GM21367 (cell line): ENCODE results near the gene ANAPC15.

Experiments
- ATAC-seq: cut with Tn5 transposase; IDR thresholded peaks from one replicate; pipeline ENCODE4 v1.9.1; 2021; ENCODE audit not compliant: unreplicated experiment

ANAPC15 gene

GRCh38 chr11:72085621-72086351, 26.7 kb downstream of the ANAPC15 start:
- no peak for ATAC-seq

GRCh38 chr11:72084965-72085364, 27.5 kb downstream of the ANAPC15 start:
- ATAC-seq = no peak

DNA sequence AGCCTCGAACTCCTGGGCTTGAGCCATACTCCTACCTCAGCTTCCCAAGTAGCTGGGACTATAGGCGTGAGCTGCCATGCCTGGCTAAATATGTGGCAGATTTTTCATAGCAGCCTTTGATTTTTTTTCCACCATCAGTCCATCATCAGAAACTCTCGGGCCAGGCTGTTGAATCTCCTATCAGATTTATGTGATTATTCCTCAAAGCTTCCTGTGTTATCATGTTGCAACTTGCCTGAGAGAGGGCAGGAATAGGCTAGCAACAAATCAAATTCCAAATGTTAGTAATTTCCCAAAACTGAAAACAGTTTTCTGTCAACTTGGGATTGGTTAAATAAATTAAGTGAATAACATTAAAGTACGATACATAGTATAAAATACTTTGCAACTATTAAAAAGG, 28.4 kb downstream of the ANAPC15 start:
- ATAC-seq = no peak

DNA sequence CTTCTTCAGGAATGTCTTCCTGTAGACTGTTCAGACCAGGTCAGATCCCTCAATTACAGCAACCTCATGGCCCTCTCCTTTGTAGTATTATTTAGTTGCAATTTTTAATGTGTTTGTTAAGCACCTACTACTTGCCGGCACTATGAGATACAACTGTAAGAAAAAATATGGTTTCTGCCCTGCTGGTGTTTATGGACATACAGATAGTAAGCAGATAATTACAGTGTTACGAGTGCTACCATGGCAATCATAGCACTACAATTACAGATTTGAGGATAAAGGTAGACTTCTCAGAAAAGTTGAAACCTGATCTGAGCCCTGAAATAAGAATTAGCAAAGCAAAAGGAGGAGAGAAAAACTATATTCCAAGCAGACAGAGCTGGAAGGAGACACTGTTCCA, 29.1 kb downstream of the ANAPC15 start:
- ATAC-seq = no peak

GRCh38 chr11:72081821-72082453, 30.6 kb downstream of the ANAPC15 start:
- ATAC-seq = no peak

GRCh38 chr11:72081184-72081644, 31.3 kb downstream of the ANAPC15 start:
- no peak for ATAC-seq

GRCh38 chr11:72080326-72081183, 31.9 kb downstream of the ANAPC15 start, which contains the start of the genes LRRC51 and NUMA1:
Gene LRRC51, plus strand, starts transcription at chr11:72080850. Its CDS starts 8,234 bp downstream, at chr11:72089084.
Gene NUMA1, minus strand, starts transcription at chr11:72080542. Its CDS starts 44,599 bp downstream, at chr11:72035943.
- peak; percentile 84 for ATAC-seq

DNA sequence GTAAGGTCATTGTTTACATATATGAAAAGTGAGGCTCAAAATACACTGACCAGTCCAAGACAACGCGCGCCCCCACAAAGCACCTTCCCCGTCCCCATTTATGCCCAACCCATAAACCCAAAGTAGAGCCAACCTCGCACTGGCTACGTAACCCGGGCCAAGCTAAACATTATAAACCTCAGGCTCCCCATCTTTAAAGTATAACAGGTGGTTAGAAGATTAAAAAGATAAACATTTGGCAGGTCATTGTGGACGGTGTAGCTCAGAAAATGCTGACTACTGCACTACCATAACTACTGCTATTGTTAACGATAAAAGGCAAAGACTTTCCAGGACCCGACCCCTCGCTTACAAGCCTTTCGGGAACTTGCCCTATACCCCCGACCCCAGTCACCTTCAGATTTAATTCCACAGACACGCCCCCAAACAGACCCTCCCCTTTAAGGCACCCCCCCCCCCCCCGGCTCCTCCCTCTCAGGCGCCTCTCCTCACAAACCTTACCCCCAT, 32.6 kb downstream of the ANAPC15 start:
- ATAC-seq = no peak

- ATAC-seq = no peak
Measured at GRCh38 chr11:72078477-72078876, 34.0 kb downstream of the ANAPC15 start.

GRCh38 chr11:72075756-72076155, 36.7 kb downstream of the ANAPC15 start:
- ATAC-seq = no peak

DNA sequence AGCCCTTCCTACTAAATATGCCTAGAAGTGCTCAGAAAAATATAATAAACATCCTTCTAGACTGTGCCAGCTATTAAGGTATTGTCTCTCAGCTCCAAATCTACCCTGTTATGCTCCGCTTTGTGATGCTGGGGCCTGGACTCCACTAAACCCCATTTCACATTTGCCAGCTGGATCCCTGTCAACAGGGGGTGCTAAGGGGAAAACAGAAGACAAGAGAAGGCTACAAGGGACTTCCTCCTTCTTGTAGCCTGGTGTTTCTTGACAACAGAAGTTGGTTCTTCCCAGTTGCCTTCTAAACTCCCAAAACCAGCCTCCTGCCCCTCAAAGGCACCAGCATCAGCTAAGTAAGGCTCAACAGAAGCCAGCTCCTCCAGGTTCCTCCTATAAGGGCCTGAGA, 37.4 kb downstream of the ANAPC15 start:
- ATAC-seq = no peak

- no peak for ATAC-seq
Measured at GRCh38 chr11:72072348-72072747, 40.1 kb downstream of the ANAPC15 start.

DNA sequence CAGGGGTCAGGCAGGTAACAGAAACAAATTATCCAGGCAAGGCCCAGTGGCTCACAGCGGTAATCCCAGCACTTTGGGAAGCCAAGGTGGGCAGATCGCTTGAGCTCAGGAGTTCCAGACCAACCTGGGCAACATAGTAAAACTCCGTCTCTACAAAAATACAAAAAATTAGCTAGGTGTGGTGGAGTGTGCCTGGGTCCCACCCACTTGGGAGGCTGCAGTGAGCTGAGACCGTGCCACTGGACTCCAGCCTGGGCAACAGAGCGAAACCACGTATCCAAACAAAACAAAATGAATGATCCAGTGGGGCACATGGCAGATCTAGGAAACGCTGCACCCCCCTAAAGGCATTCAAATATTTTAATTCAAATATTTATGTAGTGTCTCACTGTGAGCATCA, 42.0 kb downstream of the ANAPC15 start:
- ATAC-seq = no peak

DNA sequence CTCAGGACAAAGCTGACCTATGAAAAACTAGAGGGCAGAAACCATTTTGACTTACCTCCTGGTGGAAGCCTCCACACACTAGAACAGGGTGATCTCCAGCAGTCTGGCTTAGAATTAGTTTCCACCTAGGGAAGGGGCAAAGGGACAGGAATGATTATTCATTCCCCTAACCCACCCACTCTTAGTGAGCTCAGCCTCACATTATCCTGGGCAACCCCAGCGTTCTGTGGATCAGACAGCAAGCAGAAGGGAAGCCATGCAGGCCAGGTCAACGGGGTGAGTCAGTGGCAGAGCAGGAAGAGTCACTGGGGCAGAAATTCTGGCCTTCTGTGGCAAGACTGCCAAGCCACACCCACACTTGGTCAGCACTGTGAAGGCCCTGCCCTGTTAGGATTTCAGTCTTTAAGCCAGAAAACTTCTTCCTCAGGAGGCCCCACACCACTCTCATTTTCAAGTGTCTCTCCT, 42.7 kb downstream of the ANAPC15 start:
- peak; percentile 52 for ATAC-seq

DNA sequence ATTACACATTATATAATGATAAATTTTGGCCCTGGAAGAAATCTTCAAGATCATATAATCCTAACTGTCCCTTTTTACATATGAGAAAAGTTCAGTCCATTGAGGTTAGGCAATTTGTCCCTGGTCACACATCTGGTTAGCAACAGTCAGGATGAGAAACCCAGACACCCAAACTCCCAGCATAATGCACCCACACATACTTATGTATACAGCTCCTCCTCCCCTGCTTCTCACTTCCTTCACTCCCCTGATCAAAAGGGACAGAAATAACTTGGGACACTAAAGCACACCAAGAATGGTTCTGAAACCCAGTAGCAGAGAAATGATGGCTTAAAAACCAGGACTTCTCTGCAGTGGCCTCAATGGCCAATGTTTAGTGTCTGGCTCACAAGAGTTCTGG, 43.3 kb downstream of the ANAPC15 start:
- no peak for ATAC-seq

DNA sequence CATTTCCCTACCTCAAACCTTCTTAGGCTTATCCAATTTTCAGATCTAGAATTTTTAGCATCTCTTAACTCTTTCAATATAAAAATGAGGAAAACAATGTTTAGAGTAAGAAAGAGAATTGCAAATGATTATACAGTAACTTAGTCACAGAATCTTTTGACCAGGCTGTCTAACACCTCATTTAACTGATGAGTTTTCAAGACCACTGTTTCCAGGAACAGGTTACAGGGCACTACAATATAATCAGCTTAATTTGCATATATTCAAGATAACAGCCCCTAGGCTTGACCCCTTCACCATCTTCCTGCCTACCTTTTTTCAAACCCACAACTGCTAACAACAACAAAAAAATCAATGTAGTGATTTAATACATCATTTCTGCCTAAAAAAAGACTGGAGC, 44.8 kb downstream of the ANAPC15 start:
- no peak for ATAC-seq

DNA sequence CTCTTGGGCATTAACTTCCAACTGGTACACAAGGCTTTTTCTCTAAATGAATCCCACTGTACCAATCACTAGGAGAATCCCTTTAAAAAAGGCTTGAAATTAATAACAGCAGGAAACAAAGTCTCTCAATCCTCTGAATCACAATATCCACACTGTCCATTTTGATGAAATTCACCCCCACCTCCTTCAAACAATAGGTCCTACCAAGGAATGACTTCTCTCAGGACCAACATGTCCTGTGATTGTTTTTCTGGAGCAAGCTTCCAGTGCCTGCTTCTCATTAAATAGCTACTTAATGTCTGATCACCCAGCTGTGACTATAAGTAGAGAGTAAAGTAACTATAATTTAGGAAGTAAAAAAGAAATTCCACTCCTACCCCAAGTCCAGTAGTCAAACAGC, 45.2 kb downstream of the ANAPC15 start:
- ATAC-seq = no peak

GRCh38 chr11:72066855-72067254, 45.6 kb downstream of the ANAPC15 start:
- ATAC-seq = no peak

DNA sequence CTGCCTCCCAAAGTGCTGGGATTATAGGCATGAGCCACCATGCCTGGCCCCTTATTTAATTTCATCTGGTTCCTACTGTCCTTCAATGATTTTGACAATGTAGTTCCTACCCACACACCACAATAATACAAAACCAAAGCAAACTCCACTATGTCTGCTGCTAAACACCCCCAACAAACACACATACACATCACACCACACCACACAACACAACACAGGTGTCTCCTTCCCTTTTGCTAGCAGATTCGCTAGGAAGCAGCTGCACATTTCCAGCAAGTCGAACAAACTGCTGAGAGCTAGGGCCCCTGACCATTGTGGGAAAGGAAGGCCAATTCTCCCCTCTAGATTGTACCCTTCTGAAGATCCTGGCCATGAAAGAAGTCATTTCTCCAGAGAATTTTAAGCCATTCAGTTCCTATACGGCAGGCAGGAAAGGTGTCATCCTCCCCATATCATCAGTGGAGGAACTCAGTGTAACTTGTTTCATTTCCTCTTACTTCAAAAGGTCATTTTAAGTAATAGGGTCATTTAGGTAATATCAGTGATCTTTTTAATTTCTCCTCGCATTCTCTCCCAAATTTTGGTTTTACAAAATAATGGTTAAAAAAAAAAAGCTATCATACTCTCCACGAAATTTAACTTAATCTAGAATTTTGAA, 50.6 kb downstream of the ANAPC15 start:
- ATAC-seq = no peak
